HG03045 (cell line): ENCODE measurements around the gene GPSM1.
"Not testable (repeated sequence)": the region's sequence is repeated elsewhere in the genome, so short reads cannot be mapped to it uniquely, and the experiment has no call there.

Source experiments
- ATAC-seq: cut with Tn5 transposase; IDR thresholded peaks from one replicate; pipeline ENCODE4 v1.9.1; 2021; ENCODE audit warnings: mild to moderate bottlenecking, moderate library complexity; ENCODE audit not compliant: unreplicated experiment

Gene GPSM1

GRCh38 chr9:136393531-136393930, 66.2 kb downstream of the GPSM1 start:
- no peak for ATAC-seq

- no peak for ATAC-seq
Observed at GRCh38 chr9:136394312-136395019, 67.1 kb downstream of the GPSM1 start.

GRCh38 chr9:136395020-136395340, 67.6 kb downstream of the GPSM1 start:
- no peak for ATAC-seq

- no peak for ATAC-seq
Observed at GRCh38 chr9:136395345-136396218, 68.2 kb downstream of the GPSM1 start.

DNA sequence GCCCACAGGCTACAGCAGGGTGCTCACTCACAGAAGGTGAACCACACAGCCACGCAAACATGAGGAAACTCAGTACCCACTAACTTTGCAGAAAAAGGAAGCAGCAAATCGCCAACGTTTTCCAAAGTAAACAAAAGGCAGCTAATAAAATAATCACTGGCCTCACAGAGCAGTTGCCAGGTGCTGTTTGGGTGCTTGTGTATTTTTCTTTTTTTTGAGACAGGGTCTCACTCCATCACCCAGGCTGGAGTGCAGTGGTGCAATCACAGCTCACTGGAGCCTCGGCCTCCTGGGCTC, 68.8 kb downstream of the GPSM1 start:
- no peak for ATAC-seq

DNA sequence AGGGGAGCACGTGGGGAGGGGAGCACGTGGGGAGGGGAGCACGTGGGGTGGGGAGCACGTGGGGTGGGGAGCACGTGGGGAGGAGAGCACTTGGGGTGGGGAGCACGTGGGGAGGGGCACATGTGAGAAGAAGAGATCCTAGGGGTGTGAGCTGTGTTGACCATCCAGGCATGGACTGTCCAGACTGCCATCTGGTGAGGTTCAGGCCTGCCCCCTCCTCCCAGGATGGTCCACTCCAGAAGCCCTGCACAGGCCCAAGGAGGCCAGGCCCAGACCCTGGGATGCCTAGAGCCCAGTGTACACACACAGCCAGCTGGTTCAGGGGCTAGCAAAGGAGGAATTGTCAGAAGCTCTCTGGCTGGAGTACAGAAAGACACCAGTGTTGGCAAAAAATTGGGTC, 70.3 kb downstream of the GPSM1 start:
- ATAC-seq, result no peak

DNA sequence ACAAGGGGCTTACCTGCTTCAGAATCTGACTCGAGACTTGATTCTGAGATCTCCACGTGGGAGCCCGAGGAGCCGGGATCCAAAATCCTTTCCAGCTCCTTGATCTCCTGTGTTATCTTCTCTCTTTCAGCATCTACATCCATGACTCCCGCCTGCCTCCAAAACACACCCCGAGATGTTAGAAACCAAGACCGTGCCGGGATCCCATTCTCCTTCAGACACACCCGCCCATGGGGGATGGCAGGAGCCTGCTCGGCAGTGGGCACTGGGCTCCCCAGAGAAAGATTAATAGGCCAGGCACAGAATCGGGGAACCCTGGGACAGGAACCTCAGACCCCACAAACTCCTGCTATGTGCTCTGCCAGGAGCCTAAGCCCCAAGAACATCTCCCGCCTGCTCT, 70.9 kb downstream of the GPSM1 start:
- no peak for ATAC-seq

- ATAC-seq, result peak; percentile 34
Observed at GRCh38 chr9:136399176-136400037, 72.1 kb downstream of the GPSM1 start.

DNA sequence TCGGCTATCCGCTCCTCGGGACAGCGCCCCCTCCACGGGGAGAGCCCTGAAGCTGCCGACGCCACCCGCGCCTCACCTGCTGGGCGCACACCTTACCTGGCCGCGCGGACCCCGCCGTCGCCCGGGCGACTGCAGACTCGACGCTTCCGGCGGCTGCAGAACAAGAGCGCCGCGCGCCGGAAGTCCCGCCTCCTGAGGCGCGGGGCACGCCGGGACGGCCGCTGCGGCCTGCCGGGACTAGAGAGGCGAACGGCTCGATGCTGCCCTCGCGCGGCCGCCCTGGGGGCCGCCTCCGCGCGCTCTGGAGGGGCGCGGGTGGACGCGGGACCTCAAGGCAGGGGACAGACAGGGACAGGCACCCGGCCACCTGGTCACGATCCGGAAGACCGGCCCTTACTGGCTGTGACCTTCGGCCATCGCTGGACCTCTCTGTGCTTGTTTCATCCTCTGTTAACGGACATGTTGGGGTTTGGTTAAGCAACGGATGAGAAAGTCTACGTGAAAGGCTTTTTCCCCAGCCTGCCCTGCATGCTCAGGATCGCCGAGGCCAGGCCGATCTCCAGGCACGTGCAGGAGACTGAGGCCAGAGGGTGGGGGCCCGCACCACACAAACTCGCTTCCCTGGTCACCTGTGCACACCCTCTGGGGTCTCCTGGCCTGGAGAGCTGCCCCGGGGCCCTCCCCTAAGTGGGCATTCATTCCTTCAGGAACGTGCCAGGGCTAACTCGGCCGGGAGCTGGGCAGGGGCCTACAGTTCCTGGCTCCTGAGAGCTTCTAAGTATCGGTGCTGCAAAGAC, 72.9 kb downstream of the GPSM1 start, which contains the start of gene SNAPC4:
SNAPC4 (minus strand) TSS at position 133 of the 797 bp plus-strand sequence. CDS start 1,742 bp downstream, outside the sequence.
- peak; percentile 63 for ATAC-seq

- no peak for ATAC-seq
Observed at GRCh38 chr9:136401173-136401922, 74.0 kb downstream of the GPSM1 start.

GRCh38 chr9:136402067-136402466, 74.7 kb downstream of the GPSM1 start:
- ATAC-seq, result no peak

DNA sequence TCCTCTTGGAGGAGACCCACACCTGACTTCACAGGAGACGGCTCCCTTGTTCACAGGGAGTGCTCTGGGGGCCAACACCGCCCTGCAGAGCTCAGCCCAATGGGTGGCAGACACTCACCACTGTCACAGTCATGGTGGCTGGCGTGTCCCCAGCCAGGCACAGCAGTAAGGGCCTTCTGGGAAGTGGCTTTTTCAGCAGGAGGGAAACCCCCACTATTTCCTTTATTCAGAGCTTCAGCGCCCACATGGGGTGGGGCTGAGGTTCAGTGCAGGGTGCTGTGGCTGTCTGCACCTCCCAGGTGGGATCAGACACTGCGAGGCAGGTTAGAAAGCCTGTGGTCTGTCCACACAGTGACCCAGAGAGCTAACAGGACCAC, 76.2 kb downstream of the GPSM1 start:
- no peak for ATAC-seq

- no peak for ATAC-seq
Observed at GRCh38 chr9:136403915-136404800, 76.8 kb downstream of the GPSM1 start.

DNA sequence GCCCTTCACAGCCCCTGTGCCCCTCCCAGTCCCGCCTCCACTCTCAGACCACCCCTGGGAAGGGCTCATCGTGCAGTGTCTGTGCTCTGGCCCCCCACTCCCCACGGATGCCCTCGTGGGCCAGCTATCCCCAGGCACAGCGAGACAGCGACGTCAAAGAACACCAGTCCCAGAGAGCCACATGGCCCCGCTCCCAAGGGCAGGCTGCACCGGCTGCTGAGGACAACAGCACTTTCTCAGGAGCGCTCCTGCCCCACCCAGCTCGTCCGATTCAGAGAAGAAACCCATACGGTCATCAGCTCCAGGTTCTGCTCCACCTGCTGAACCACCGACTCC, 77.4 kb downstream of the GPSM1 start:
- no peak for ATAC-seq

DNA sequence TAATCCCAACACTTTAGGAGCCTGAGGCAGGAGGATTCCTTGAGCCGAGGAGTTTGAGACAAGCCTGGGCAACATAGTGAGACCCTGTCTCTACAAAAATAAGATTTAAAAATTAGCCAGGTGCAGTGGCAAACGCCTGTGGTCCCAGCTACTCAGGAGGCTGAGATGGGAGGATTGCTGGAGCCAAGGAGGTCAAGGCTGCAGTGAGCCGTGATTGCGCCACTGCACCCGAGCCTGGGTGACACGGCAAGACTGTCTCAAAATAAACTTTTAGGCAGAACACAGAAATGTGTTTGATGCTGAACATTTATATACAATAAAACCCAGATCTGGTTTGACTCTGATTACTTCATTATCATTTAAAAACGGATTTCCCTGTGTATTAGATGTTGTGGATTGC, 78.1 kb downstream of the GPSM1 start:
- ATAC-seq, result no peak

DNA sequence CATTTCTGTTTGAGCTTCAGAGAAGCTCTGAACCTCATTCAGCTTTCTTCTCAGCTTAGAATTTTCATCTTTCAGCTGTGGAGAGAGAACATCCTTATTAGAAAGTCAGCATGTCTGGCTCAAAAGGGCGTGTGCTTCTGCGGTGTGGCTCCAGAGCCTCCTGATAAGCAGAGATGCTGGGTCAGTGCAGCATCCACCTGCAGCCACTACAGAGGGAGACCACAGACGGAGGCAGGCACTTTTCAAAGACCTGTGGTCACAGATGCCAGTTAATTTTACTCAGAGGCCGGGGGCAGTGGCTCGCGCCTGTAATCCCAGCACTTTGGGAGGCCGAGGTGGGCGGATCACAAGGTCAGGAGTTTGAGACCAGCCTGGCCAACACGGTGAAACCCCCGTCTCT, 78.6 kb downstream of the GPSM1 start:
- not testable (repeated sequence) for ATAC-seq

- not testable (repeated sequence) for ATAC-seq
Observed at GRCh38 chr9:136407061-136407460, 79.7 kb downstream of the GPSM1 start.

DNA sequence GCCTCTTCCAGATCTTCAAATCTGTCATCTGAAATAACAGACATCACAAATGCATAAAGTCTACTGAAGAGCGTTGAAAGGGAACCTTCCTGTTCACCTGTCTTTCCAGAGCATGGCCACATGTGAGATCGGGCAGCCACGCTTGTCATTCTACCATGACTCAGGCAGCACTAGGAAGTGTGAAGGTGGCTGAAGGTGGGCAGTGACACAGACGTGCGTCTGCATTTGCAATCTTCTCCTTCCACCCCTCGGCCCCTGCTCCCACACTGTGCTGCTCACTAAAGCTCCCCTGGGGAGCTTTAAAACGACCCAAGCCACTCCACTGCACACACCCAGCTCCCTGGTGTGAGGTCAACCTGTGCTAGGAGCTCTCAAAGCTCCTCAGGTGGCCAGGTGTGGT, 80.6 kb downstream of the GPSM1 start:
- ATAC-seq, result no peak
